Activated naive CD8-positive, alpha-beta T cell treated with anti-CD3 and anti-CD28 coated beads, Interleukin-2, amount 50 U/mL, for 24 hours (primary cell): ENCODE data around the gene PLA2G6.
"Not testable (repeated sequence)": the region's sequence is repeated elsewhere in the genome, so short reads cannot be mapped to it uniquely, and the experiment has no call there.

Experiments used
- ATAC-seq: fragments of 150-1000 bp; cut with Tn5 transposase; one replicate; pipeline ENCODE4 v1.10.0; 2021
- DNase-seq: peaks from one replicate; pipeline ENCODE4 v3.0.0; 2021
- H3K27ac Mint-ChIP-seq: one replicate; pipeline ENCODE4 v1.8.0; 2021; ENCODE audit warnings: mild to moderate bottlenecking, mixed read lengths
- H3K27me3 Mint-ChIP-seq: one replicate; pipeline ENCODE4 v1.8.0; 2021; ENCODE audit warnings: mixed read lengths
- H3K36me3 Mint-ChIP-seq: one replicate; pipeline ENCODE4 v1.8.0; 2021; ENCODE audit warnings: low read depth, mixed read lengths
- H3K4me1 Mint-ChIP-seq: one replicate; pipeline ENCODE4 v1.8.0; 2021; ENCODE audit warnings: mixed read lengths
- H3K4me3 Mint-ChIP-seq: one replicate; pipeline ENCODE4 v1.8.0; 2021; ENCODE audit warnings: mild to moderate bottlenecking, moderate library complexity, mixed read lengths
- H3K9me3 Mint-ChIP-seq: one replicate; pipeline ENCODE4 v1.8.0; 2021; ENCODE audit warnings: mixed read lengths

PLA2G6 gene

DNA sequence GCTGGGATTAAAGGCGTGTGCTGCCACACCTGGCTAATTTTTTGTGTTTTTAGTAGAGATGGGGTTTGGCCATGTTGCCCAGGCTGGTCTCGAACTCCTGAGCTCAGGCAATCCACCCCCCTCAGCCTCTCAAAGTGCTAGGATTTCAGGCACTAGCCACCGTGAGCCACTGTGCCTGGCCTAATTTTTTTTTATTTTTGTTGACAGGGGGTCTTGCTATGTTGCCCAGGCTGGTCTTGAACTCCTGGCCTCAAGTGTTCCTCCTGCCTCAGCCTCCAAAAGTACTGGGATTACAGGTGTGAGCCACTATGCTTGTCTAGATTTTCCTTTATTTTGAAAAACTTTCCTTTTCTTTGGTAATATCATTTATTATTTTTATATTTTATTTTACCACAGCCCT, 35.5 kb downstream of the PLA2G6 start:
- not testable (repeated sequence) for H3K9me3 Mint-ChIP-seq, H3K27ac Mint-ChIP-seq, H3K27me3 Mint-ChIP-seq, ATAC-seq, DNase-seq, H3K4me3 Mint-ChIP-seq, H3K36me3 Mint-ChIP-seq
- peaks cover 16% of the 10 kb centered on the region for H3K4me1 Mint-ChIP-seq

DNA sequence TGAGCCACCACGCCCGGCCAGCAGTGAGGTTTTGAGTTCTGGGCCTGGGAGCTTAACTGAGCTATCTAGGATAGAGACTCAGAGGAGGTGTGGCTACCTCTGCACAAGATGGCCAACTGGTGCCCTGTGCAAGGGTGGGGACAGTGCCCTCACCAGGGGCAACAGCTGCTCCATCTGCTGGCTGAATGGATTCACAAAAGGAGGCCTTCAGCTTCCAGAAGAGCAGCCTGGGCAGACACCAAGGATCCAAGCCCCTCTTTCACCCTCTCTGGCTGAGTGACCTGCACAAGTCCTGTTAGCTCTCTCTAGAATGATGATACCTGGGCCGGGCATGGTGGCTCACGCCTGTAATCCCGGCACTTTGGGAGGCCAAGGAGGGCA, 37.6 kb downstream of the PLA2G6 start:
- ATAC-seq (peak; percentile 24), DNase-seq (no peak)
- peaks cover 16% of the 10 kb centered on the region for H3K4me1 Mint-ChIP-seq
- no peaks in the 10 kb centered on the region for H3K27me3 Mint-ChIP-seq
- H3K9me3 Mint-ChIP-seq: no peaks in the 10 kb centered on the region
- H3K4me3 Mint-ChIP-seq: no peak overlapping the region
- no peak overlapping the region for H3K27ac Mint-ChIP-seq
- H3K36me3 Mint-ChIP-seq: peaks cover 2% of the 10 kb centered on the region

DNA sequence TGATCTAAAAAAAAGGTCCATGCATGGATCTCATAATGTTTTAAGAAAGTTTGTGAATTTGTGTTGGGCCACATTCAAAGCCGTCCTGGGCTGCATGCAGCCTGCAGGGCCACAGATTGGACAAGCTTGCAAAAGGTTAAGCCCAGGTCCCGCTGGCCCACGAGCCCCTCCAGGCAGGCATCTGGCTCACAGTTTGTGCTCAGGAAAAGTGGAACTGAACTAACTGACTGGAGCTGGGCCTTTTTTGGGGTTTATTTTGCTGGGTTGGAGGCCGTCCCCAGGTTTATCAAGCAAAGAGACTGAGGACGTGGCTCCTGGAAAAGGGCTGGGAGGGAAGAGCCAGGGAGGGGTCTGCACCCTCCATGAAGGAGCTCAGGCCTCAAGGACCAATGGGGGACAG, 39.0 kb downstream of the PLA2G6 start:
- Mint-ChIP-seq H3K9me3 (no peaks in the 10 kb centered on the region), H3K27ac (no peak overlapping the region), H3K4me1 (peaks cover 7% of the 10 kb centered on the region), H3K27me3 (no peaks in the 10 kb centered on the region), H3K4me3 (no peak overlapping the region), H3K36me3 (peaks cover 2% of the 10 kb centered on the region)
- DNase-seq (no peak), ATAC-seq (no peak)

DNA sequence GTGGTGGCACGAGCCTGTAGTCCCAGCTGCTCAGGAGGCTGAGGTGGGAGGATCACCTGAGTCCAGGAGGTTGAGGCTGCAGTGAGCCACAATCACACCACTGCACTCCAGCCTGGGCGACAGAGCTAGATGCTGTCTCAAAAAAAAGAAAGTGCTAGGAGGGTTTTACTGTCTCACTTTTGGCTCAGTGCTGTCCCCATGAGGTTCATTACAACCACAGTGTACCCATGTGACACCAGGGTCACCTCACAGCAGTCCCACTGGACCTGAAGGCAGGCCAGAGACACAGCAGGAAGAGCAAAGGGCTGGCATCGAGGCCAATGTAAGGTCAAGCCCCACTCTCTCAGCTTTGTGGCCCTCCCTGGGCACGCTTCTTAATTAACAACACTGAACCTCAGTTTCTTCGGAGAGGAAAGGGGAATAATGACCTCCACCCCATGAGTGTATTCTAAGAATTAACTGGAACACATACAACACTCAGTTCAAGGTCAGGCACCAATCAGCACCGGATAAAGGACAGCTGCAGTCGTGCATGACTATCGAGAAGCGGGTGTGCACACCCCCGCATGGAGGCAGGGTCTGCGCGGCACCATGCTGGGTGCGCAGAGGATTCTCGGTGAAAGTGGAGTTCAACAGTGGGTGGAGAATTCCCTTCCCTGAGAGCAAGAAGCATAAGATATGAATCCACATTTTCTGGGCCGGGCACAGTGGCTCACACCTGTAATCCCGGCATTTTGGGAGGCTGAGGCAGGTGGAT, 40.2 kb downstream of the PLA2G6 start:
- no peaks in the 10 kb centered on the region for H3K9me3 Mint-ChIP-seq
- H3K4me1 Mint-ChIP-seq: peaks cover 4% of the 10 kb centered on the region
- H3K27me3 Mint-ChIP-seq: no peaks in the 10 kb centered on the region
- no peak overlapping the region for H3K27ac Mint-ChIP-seq
- no peak overlapping the region for H3K4me3 Mint-ChIP-seq
- H3K36me3 Mint-ChIP-seq: peaks cover 2% of the 10 kb centered on the region
- DNase-seq (no peak), ATAC-seq (no peak)

DNA sequence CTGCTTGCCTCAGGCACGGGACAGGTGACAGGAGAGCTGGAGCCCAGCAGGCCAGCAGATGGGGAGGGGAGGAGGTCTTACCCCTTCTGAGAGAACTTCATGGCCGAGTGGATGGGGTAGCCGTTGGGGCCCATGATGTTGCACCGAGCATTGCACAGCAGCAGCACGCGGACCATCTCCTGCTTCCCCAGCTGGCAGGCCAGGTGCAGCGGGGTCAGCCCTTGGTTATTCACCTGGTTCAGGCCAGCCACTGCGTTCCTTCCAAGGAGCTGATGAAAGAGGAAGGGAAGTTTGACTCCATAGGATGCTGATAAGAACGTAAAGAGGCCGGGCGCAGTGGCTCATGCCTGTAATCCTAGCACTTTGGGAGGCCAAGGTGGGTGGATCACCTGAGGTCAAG, 41.7 kb downstream of the PLA2G6 start:
- Mint-ChIP-seq H3K27ac (no peak overlapping the region), H3K4me3 (no peak overlapping the region), H3K4me1 (peaks cover 6% of the 10 kb centered on the region), H3K27me3 (no peaks in the 10 kb centered on the region), H3K36me3 (peaks cover 2% of the 10 kb centered on the region), H3K9me3 (no peaks in the 10 kb centered on the region)
- DNase-seq (no peak), ATAC-seq (no peak)

DNA sequence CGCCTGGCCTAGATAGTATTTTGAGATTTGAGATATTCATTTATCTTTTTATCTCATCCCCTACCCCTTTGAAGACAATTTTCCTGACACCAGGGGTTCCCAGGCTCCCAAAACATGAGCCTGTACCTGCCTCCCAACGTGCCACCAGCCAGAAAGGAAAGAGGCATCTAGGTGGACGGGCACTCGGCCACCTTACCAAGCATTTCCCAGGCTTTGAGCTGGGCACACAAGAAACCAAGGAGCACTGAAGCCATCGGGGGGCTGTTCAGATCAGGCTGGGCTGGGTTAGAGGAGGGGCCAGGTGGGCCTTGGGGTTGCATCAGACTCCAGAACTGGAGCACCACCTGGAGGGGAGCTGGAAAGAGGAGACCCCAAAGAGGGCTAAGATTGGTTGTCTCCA, 42.7 kb downstream of the PLA2G6 start:
- H3K27me3 Mint-ChIP-seq: no peaks in the 10 kb centered on the region
- peaks cover 6% of the 10 kb centered on the region for H3K4me1 Mint-ChIP-seq
- ATAC-seq: no peak
- no peaks in the 10 kb centered on the region for H3K9me3 Mint-ChIP-seq
- peaks cover 2% of the 10 kb centered on the region for H3K36me3 Mint-ChIP-seq
- no peak for DNase-seq
- H3K4me3 Mint-ChIP-seq: no peak overlapping the region
- no peak overlapping the region for H3K27ac Mint-ChIP-seq

DNA sequence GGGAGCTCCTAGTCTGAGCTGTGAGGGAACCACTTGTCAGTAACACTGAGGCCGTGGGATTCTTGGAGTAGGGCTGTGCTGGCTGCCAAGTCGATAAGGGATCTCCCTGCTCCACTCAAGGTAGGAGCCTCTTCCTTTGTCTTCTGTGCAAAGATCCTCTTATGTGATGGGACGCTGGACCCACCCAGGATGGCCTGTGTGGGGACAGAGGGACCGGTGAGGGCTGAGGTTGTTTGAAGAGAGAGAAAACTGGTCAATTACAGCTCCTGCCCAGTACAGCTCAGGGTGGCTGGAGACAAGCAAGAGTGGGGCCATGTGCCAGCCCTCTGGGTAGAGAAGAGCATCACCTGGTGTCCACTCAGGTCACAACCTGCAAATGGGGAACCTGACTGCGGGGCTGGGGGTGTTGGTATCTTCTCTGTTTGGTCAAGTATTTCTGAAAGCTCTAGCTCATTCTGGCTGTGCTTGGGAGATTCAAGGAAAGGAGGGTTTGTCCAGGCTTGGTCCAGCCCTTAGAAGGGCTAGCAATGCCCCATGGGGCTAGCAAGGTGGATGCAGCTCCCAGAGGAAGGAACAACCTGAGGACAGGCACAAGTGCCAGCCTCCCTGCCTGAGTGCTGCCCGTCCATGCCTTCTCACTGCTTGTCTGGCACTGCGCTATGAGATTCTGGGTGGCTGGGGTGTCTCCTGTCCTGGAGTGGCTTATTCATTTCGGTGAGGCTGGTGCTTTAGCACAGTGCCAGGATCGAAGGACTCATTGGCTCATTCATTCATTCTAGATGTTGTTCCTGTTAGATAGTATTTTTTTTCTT, 43.5 kb downstream of the PLA2G6 start:
- no peak for ATAC-seq
- no peak overlapping the region for H3K27ac Mint-ChIP-seq
- H3K36me3 Mint-ChIP-seq: peaks cover 1% of the 10 kb centered on the region
- no peak overlapping the region for H3K4me3 Mint-ChIP-seq
- H3K9me3 Mint-ChIP-seq: no peaks in the 10 kb centered on the region
- DNase-seq: no peak
- peaks cover 3% of the 10 kb centered on the region for H3K4me1 Mint-ChIP-seq
- no peaks in the 10 kb centered on the region for H3K27me3 Mint-ChIP-seq

DNA sequence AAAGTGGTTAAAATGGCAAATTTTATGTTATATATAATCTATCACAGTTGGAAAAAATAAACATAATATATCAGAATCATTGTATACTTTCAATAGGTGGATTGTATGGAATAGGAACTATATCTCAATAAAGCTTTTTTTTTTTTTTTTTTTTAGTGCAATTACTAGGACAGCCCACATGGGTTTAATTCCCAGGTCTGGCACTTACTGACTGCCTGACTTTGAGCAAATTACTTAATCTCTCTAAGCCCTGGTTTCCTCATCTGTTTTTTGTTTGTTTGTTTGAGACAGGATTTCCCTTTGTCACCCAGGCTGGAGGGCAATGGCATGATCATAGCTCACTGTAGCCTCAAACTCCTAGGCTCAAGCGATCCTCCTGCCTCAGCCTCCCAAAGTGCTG, 45.0 kb downstream of the PLA2G6 start:
- peaks cover 6% of the 10 kb centered on the region for H3K36me3 Mint-ChIP-seq
- peaks cover 3% of the 10 kb centered on the region for H3K4me1 Mint-ChIP-seq
- ATAC-seq (no peak), DNase-seq (no peak)
- no peak overlapping the region for H3K27ac Mint-ChIP-seq
- no peak overlapping the region for H3K4me3 Mint-ChIP-seq
- no peaks in the 10 kb centered on the region for H3K9me3 Mint-ChIP-seq
- H3K27me3 Mint-ChIP-seq: no peaks in the 10 kb centered on the region

DNA sequence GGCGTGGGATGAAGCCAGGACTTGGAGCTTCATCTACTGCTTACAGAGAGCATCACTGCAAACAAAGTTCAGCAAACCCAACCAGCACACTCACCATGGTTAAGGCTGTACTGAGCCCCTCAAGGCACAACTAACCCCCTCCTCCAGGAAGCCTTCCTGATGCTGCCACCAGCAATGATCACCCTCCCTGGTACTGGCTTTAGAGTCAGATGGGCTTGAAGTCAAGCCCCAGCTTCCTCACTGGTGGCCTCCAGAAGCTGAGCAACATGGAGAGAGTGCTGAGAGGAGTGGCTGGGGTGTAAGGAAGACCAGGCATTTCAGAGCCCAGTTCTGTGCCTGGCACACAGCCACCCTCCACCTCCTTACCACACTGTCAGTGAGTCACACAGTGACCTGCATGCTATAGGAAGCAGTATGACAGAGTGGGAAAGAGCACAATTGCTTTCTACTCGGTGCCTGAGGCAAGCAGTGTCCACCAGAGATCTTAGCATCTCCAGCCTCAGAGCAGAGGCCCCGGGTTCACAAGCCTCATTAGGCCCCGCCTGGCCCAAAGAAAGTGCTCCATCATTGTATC, 46.4 kb downstream of the PLA2G6 start:
- Mint-ChIP-seq H3K27ac (no peak overlapping the region), H3K4me3 (no peak overlapping the region), H3K4me1 (peaks cover 3% of the 10 kb centered on the region), H3K36me3 (peaks cover 6% of the 10 kb centered on the region), H3K9me3 (no peaks in the 10 kb centered on the region), H3K27me3 (no peaks in the 10 kb centered on the region)
- peak; percentile 52 for ATAC-seq
- DNase-seq: no peak

DNA sequence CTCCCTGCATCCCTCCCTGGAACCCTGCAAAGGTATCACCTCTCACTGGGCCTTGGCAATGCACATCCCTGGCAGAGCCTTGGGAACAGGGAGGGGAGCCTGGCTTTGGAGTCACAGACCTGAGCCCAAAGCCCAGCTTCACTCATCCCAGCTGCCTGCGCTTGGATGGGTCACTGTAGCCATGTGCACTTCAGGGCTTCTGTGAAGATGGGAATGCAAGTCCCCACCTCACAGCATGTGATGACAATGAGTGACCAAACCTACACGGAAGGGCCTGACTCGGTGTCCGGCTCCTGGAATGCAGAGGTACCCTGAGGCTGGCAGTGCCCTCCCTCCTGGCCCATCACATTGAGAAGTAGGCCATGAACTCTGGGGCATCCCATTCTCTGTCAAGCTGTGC, 48.3 kb downstream of the PLA2G6 start:
- Mint-ChIP-seq H3K36me3 (peaks cover 6% of the 10 kb centered on the region), H3K4me1 (peaks cover 3% of the 10 kb centered on the region), H3K4me3 (no peak overlapping the region), H3K9me3 (no peaks in the 10 kb centered on the region), H3K27ac (no peak overlapping the region), H3K27me3 (no peaks in the 10 kb centered on the region)
- ATAC-seq: no peak
- DNase-seq: no peak

DNA sequence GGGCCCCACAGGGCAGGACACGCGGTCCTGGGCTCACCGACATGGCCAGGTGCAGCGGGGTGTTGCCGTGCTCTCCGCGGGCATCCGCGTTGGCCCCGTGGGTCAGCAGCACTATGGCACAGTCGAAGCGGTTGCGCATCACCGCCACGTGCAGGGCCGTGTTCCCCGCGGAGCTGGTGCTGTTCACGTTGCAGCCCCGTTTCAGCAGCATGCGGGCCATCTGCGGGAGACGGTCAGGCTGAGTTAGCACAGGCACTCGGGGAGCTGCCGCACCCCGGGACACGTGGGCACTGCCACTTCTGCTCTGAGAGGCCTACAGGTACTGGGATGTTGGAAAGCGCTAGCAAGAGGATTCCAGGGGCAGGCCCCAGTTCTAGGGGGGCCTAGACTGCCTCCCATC, 48.8 kb downstream of the PLA2G6 start:
- H3K4me3 Mint-ChIP-seq: no peak overlapping the region
- no peaks in the 10 kb centered on the region for H3K9me3 Mint-ChIP-seq
- DNase-seq (no peak), ATAC-seq (no peak)
- H3K27me3 Mint-ChIP-seq: no peaks in the 10 kb centered on the region
- H3K4me1 Mint-ChIP-seq: peaks cover 3% of the 10 kb centered on the region
- peaks cover 6% of the 10 kb centered on the region for H3K36me3 Mint-ChIP-seq
- H3K27ac Mint-ChIP-seq: no peak overlapping the region

DNA sequence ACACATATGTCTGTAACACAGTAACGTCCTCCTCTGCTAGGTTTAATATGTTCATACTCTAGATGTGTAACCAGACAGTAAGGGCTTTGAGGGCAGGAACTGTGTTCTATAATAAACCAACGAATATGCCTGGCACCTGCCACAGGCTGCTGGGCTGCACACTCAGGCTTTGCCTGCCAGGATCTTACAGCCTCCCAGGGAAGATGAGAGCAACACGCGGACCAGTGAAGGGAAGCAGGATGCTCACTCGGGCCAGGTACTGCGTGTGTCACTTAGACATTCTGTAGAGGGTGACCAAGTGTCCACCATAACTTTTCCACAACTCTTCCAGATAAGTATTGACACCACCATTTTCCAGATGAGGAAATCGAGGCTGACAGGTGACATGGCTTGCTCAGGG, 49.5 kb downstream of the PLA2G6 start:
- ATAC-seq (no peak), DNase-seq (no peak)
- H3K27me3 Mint-ChIP-seq: no peaks in the 10 kb centered on the region
- no peak overlapping the region for H3K4me3 Mint-ChIP-seq
- H3K9me3 Mint-ChIP-seq: no peaks in the 10 kb centered on the region
- H3K27ac Mint-ChIP-seq: no peak overlapping the region
- H3K4me1 Mint-ChIP-seq: peaks cover 3% of the 10 kb centered on the region
- peaks cover 6% of the 10 kb centered on the region for H3K36me3 Mint-ChIP-seq

DNA sequence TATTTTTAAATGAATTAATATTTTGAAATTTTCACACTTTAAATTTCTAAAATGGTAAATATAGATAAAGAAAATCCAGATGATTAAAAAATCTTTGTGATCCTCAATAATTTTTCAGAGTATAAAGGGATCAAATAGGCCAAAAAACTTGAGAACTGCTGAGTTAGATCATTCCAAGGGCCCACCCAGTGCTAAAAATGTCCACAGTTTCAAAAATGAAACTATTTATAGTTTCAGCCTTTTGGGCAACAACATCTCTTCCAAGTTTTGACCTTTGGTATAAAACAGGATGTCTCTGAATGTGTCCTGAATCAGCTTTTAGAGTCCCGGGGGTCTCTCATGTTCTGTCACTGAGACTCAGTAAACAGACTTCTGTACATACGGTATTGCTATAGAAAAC, 50.2 kb downstream of the PLA2G6 start:
- ATAC-seq (no peak), DNase-seq (no peak)
- H3K27ac Mint-ChIP-seq: no peak overlapping the region
- no peaks in the 10 kb centered on the region for H3K9me3 Mint-ChIP-seq
- peaks cover 6% of the 10 kb centered on the region for H3K36me3 Mint-ChIP-seq
- H3K4me1 Mint-ChIP-seq: peaks cover 3% of the 10 kb centered on the region
- no peak overlapping the region for H3K4me3 Mint-ChIP-seq
- H3K27me3 Mint-ChIP-seq: no peaks in the 10 kb centered on the region

DNA sequence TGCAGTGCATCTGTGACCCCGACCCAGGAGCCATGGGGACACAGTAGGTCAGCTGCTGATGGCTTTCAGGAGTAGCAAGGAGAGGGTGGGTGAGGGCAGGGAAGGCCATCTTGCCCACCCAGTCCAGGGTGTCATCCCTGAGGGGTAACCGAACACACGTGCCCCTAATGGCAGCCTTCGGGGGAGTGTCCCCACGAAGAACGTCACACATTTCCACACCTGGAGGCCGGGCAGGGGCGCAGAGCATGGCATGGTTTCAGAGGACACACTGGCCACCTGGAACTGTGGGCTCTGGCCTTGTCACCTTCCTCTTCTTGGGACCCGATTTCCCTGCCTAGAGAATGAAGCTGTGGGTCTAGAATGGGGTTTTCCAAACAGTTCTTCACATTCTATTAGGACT, 51.8 kb downstream of the PLA2G6 start:
- Mint-ChIP-seq H3K27ac (no peak overlapping the region), H3K4me1 (no peaks in the 10 kb centered on the region), H3K4me3 (no peak overlapping the region), H3K27me3 (no peaks in the 10 kb centered on the region), H3K36me3 (peaks cover 6% of the 10 kb centered on the region), H3K9me3 (no peaks in the 10 kb centered on the region)
- DNase-seq (no peak), ATAC-seq (no peak)

DNA sequence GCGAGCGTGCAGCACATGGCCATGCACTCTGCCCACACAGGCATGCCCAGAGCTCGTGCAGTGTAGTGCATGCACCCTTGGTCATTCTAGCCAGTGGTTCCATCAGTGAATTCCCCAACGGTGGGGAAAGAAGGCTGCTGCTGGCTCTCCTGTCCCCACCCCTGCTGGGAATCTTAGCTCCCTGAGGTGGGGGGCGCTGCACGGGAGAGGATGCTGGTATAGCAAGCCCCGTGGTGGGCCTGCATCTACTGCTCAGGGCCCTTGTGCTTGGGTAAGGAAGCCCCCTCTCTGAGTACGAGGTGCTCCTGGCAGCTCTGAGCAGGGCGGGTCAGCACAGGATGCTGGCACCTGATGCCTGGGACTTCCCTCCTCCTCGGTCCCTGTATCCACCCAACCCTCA, 52.6 kb downstream of the PLA2G6 start:
- H3K4me3 Mint-ChIP-seq: no peak overlapping the region
- H3K4me1 Mint-ChIP-seq: no peaks in the 10 kb centered on the region
- peaks cover 6% of the 10 kb centered on the region for H3K36me3 Mint-ChIP-seq
- ATAC-seq (no peak), DNase-seq (no peak)
- no peak overlapping the region for H3K27ac Mint-ChIP-seq
- no peaks in the 10 kb centered on the region for H3K9me3 Mint-ChIP-seq
- no peaks in the 10 kb centered on the region for H3K27me3 Mint-ChIP-seq
